ENCODE data around the gene KRT6A.
A peak's percentile ranks its signal among the peaks of the same experiment; 100 is the strongest.
"Not testable (repeated sequence)": the region's sequence is repeated elsewhere in the genome, so short reads cannot be mapped to it uniquely, and the experiment has no call there.

Gene KRT6A

DNA sequence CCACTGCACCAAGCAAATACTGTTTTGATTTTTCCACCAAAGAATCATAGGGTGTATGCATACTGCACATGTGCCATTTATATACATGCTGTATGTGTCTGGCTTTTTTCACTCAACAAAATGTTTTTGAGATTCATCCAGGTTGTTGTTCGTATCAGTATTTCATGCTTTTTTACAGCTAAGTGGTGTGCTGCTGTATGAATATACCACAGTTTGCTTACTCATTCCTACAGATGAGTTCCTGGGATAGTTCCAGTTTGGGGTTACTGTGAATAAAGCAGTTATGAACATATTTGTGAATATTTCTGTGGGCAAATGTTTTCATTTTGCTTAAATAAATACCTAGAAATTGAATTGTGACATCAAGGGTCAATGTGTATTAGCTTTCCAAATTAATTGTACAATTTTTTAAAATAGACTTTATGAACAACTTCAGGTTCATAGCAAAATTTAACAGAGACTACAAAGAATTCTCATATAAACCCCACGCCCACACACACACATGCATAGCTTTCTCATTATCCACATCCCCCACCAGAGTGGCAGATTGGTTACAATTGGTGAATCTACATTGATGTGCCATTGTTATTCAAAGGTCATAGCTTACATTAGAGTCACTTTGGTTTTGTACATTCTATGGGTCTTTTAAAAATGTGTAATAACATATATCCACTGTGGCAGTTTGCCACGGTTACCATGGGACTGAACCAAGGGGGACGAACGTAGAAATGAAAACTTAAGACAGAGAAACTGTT, 6.9 kb upstream of the KRT6A start:
- peak; percentile 29 for DNase-seq

DNA sequence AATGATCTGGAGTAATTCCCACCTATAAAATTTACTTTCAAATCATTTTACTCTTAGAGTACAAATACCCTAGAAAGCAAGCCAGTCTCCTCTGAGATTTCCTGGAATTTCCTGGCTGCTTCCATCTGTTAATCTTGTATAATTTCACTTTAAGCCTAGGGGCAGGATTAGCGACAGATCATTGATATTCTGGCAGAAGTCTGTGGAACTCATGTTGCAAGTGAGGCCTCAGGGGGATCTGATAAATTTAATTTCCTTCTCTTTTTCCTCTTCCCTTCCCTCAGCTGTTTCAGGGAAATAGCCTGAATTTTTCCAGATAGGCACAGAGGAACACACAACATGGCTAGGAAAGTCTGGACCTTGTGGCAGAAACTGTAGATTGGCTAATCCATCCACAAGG, 5.9 kb upstream of the KRT6A start:
- DNase-seq: no peak

GRCh38 chr12:52497975-52498374, 4.9 kb upstream of the KRT6A start:
- no peak for DNase-seq

- peak; percentile 84 for DNase-seq
Observed at GRCh38 chr12:52496590-52497071, 3.6 kb upstream of the KRT6A start.

- DNase-seq: no peak
Observed at GRCh38 chr12:52496054-52496453, 3.0 kb upstream of the KRT6A start.

GRCh38 chr12:52495389-52495788, 2.3 kb upstream of the KRT6A start:
- DNase-seq: peak; percentile 22

- peak; percentile 55 for DNase-seq
Observed at GRCh38 chr12:52494518-52494917, 1.5 kb upstream of the KRT6A start.

DNA sequence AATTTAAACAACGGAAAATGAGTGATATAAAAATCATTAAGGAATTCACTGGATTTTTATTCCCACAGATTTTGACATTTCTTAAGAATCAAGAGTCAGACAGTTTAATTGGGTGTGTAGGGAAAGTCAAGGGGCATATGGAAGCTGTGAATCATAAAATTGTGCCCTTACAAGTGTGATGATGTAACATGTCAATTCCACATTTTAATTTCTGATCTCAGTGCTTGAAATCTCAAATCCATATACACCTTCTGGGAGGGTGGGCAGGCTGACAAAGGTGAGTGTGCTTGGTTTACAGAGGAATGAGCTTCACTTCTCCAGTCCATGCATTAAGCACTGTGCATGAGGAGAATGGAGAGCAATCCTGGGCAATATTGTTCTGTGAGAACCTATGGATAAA, 1.0 kb upstream of the KRT6A start:
- no peak for DNase-seq

DNA sequence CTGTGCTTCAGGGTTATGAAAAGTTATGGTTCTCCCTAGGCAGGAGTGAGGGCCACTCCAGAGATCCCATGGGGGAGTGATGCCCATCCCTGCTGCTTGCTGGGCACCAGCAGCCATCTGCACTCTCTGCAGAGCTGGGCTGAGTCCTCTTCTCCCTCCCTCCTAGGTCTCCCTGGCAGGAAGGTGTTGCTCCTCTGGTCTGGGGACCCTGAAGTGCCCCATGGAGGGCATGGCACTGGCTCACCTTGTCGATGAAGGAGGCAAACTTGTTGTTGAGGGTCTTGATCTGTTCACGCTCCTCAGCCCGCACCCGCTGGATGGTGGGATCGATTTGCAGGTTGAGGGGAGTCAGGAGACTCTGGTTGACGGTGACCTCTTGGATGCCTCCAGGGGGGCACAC, 652 bp downstream of the KRT6A start:
- not testable (repeated sequence) for DNase-seq

- not testable (repeated sequence) for DNase-seq
Observed at GRCh38 chr12:52491495-52491894, 1.6 kb downstream of the KRT6A start.

DNA sequence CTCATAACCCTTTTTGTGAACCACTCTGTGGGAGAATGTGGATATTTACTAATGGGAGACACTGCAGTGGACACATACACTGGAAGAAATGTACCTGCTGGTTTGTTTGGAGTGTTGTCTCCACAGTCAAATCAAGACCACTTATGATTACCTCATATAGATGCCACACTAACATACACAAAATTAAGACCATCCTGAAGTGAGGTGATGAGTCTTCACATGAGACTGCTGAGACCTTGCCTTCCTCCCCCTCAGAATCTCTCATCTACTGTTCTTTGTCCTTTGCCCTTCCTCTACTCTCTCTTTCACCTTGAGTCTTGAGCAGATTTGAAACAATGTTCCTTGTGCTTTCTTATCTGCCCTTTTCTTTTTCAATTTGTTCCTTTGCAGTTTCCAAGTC, 4.3 kb downstream of the KRT6A start:
- no peak for DNase-seq

DNA sequence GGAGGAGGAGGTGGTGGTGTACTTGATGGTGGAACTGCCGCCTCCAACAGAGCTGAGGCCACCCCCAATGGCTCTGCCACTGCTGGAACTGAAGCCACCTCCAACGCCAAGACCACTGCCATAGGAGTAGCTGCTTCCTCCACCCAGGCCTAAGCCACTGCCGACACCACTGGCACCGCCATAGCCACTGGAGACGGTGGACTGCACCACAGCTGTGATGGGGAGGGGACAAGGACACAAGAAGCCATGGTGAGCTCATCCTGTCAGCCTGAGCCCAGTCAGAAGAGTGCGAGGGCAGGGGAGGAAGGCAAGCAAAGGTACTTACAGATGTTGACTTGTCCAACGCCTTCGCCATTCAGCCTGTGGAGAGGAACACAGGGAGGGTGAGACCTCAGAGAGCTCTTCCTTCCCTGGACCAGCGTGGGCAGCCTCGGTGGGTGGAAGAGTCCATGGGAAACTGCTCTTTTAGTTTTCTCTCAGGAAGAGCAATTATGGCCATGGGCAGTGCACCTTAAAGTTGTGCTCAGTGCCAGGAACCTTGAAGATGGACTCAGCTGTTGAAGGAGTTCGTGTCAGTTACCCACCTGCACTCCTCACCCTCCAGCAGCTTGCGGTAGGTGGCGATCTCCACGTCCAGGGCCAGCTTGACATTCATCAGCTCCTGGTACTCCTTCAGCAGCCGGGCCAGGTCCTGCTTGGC, 5.2 kb downstream of the KRT6A start:
- not testable (repeated sequence) for DNase-seq

- DNase-seq: no peak
Observed at GRCh38 chr12:52487211-52487610, 5.8 kb downstream of the KRT6A start.

- DNase-seq: no peak
Observed at GRCh38 chr12:52486166-52487105, 6.6 kb downstream of the KRT6A start.

DNA sequence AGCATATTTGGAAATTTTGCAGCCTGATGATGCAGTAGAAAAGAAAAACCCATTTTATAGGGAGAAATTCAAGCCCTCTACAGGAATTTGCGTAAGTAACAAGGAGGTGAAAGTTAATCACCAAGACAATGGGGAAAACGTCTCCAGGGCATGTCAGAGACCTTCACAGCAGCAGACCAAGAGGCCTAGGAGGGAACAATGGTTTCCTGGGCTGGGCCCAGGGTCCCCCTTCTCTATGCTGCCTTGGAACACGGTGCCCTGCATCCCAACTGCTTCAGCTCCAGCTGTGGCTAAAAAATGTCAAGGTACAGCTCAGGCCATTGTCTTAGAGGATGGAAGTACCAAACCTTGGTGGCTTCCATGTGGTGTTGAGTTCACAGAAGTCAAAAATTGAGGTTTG, 13.0 kb downstream of the KRT6A start:
- no peak for DNase-seq

DNA sequence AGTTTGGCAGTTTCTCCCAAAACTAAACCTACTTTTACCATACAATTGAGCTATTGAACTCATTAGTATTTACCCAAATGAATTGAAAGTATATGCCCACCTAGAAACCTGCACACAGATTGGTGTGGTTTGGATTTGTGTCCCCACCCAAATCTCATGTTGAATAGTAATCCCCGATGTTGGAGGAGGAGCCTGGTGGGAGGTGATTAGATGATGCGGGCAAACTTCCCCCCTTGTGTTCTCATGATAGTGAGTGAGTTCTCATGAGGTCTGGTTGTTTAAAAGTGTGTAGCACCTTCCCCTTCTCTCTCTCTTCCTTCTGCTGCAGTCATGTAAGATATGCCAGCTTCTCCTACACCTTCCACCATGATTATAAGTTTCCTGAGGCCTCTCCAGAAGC, 15.4 kb downstream of the KRT6A start:
- DNase-seq: no peak

- DNase-seq: no peak
Observed at GRCh38 chr12:52474212-52474611, 18.8 kb downstream of the KRT6A start.

GRCh38 chr12:52473768-52474167, 19.3 kb downstream of the KRT6A start, which contains the start of gene KRT6C:
KRT6C (minus strand) TSS chr12:52473805; CDS start chr12:52473737, 68 bp downstream.
- DNase-seq: no peak

- no peak for DNase-seq
Observed at GRCh38 chr12:52469853-52470252, 23.2 kb downstream of the KRT6A start.

GRCh38 chr12:52464897-52465296, 28.2 kb downstream of the KRT6A start:
- DNase-seq: no peak

DNA sequence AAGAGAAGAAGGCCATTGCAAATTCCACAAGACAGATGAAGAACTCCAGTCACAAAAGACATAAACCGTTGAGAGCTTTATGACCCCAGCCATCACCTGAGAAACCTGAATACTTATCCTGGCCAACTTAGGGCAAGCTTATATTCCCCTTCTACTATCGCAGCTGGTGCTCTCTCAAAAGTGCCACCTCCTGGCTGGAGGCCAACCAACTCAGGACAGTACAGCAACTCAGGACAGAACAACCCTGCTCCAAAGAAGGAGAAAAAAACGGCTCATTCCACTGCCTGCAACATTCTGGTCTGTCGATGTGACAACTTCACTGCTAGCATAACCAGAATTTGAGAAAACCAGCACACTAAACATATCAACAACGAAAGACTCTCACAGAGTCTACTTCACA, 31.4 kb downstream of the KRT6A start:
- DNase-seq: no peak

DNA sequence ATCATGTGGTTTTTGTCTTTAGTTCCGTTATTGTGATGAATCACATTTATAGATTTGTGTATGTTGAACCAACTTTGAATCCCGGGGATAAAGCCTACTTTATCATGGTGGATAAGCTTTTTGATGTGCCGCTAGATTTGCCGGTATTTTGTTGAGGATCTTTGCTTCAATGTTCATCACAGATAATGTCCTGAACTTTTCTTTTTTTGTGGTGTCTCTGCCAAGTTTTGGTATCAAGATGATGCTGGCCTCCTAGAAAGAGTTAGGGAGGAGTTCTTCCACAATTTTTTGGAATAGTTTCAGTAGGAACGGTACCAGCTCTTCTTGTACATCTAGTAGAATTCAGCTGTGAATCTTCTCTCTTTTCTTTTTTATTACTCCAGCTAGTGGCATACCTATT, 34.2 kb downstream of the KRT6A start:
- DNase-seq: no peak

- peak; percentile 10 for DNase-seq
Observed at GRCh38 chr12:52455821-52456220, 37.2 kb downstream of the KRT6A start.

All from fibroblast of skin of right quadriceps (primary cell).